Natural killer cell (primary cell): ENCODE results near the gene CDCA4. TPM values are rescaled to one million over a fixed set of nuclear protein-coding genes. Genes with fewer than 3 reads are reported as not detected.
A peak's percentile ranks its signal among the peaks of the same experiment; 100 is the strongest.

Source experiments
- ATAC-seq, 3 donors: fragments of 150-1000 bp in 2 of 3; fragments of 200-7000 bp in 1 of 3; cut with Tn5 transposase; 1 replicate in 1 of 3; 2 replicates in 2 of 3; pipeline ENCODE4 v1.10.0; 2021; ENCODE audit warnings: mild to moderate bottlenecking in 2 of 3, moderate library complexity in 2 of 3
- DNase-seq, 2 donors: peaks; one replicate each; pipeline versions ENCODE4 v3.0.0 to v3.0.0-alpha.2; 2013 to 2021; ENCODE audit warnings: mixed read lengths in 1 of 2
- H3K27ac ChIP-seq: one replicate; pipeline ENCODE4 v1.5.1; 2013; ENCODE audit warnings: mild to moderate bottlenecking, low read length
- H3K27me3 ChIP-seq: one replicate; pipeline ENCODE4 v1.6.1; 2013; ENCODE audit warnings: low read length; ENCODE audit not compliant: control insufficient read depth, insufficient read depth
- H3K36me3 ChIP-seq: one replicate; pipeline ENCODE4 v1.6.1; 2013; ENCODE audit warnings: low read length; ENCODE audit not compliant: control insufficient read depth, insufficient read depth
- H3K4me1 ChIP-seq: one replicate; pipeline ENCODE4 v1.6.1; 2013; ENCODE audit warnings: low read length; ENCODE audit not compliant: control insufficient read depth, insufficient read depth
- H3K4me3 ChIP-seq: one replicate; pipeline ENCODE4 v1.5.1; 2013; ENCODE audit warnings: low read length
- H3K9me3 ChIP-seq: one replicate; pipeline ENCODE4 v1.6.1; 2013; ENCODE audit warnings: low read length; ENCODE audit not compliant: control insufficient read depth, insufficient read depth
- H3K27ac Mint-ChIP-seq, 2 donors: one replicate each; pipeline ENCODE4 v1.8.0; 2022; ENCODE audit warnings: mild to moderate bottlenecking in 2 of 2, mixed read lengths in 2 of 2, moderate library complexity in 1 of 2
- H3K27me3 Mint-ChIP-seq, 2 donors: one replicate each; pipeline ENCODE4 v1.8.0; 2022; ENCODE audit warnings: low read depth in 2 of 2, mixed read lengths in 2 of 2
- H3K36me3 Mint-ChIP-seq: one replicate; pipeline ENCODE4 v1.8.0; 2022; ENCODE audit warnings: mixed read lengths
- H3K4me1 Mint-ChIP-seq, 2 donors: one replicate each; pipeline ENCODE4 v1.8.0; 2022; ENCODE audit warnings: mixed read lengths in 2 of 2
- H3K4me3 Mint-ChIP-seq: one replicate; pipeline ENCODE4 v1.8.0; 2022; ENCODE audit warnings: mild to moderate bottlenecking, moderate library complexity, mixed read lengths
- H3K9me3 Mint-ChIP-seq, 2 donors: one replicate each; pipeline ENCODE4 v1.8.0; 2022; ENCODE audit warnings: mixed read lengths in 2 of 2
- CTCF ChIP-seq: fragments of 200-600 bp; IDR thresholded peaks from one replicate; pipeline ENCODE4 v1.8.0; 2022; ENCODE audit warnings: antibody characterized with exemption
- WGBS: methylation state at CpG from one replicate; pipeline ENCODE4 v1.1.7; 2013; ENCODE audit warnings: missing lambda C conversion rate; ENCODE audit not compliant: insufficient coverage; 5-methylcytosine and 5-hydroxymethylcytosine counted together
- intact Hi-C: fragments of 100-400 bp; cut with micrococcal nuclease; formaldehyde crosslinking; loops from one replicate; pipeline ENCODE4 v1.14.2; 2022
- total RNA-seq, 4 donors: library from RNA; stranded (reverse); fragments of 120-200 nt in 1 of 4; gene quantifications; one replicate each; pipeline versions ENCODE4 v1.2.3 to v1.2.4, GENCODE V29; 2013 to 2022

The CDCA4 gene
- total RNA-seq, 3 donors from 2014 or later (not counting 1 experiment from before 2014, with no cell fraction given), result 10.3 to 20.7 (median 16.6) TPM

- Mint-ChIP-seq H3K9me3 (no peaks in the 10 kb centered on the region), H3K27me3 (peaks cover 8 to 22% of the 10 kb centered on the region in 2 donors), H3K36me3 (no peaks in the 10 kb centered on the region), H3K4me1 (peaks cover 11 to 24% of the 10 kb centered on the region in 2 donors), H3K4me3 (no peak overlapping the region), H3K27ac (peak overlapping the region in 1 of 2 donors; percentile 35)
- Histone ChIP-seq H3K27ac (no peak overlapping the region), H3K4me1 (peaks cover 15% of the 10 kb centered on the region), H3K27me3 (peaks cover 15% of the 10 kb centered on the region), H3K36me3 (no peaks in the 10 kb centered on the region), H3K4me3 (no peak overlapping the region), H3K9me3 (no peaks in the 10 kb centered on the region)
- ATAC-seq (peak in 1 of 3 donors; percentile 12), DNase-seq (peak in 1 of 2 donors; percentile 49)
- intact Hi-C loops, result loop anchor here (1.0 to 10.0 kb wide), 2 partner anchors 70 to 379 kb away; no protein-coding TSS in a partner anchor
- WGBS, result 51% methylated on average over 21 of the region's 21 CpGs
- TF ChIP-seq CTCF, result no peak
Observed at GRCh38 chr14:104975481-104976197, 45.2 kb downstream of the CDCA4 start.

GRCh38 chr14:104974665-104975390 lies 46.1 kb downstream of the CDCA4 start:
- DNase-seq (no peak), ATAC-seq (no peak)
- Histone ChIP-seq H3K9me3 (no peaks in the 10 kb centered on the region), H3K27ac (no peak overlapping the region), H3K27me3 (peaks cover 15% of the 10 kb centered on the region), H3K4me1 (peaks cover 15% of the 10 kb centered on the region), H3K4me3 (no peak overlapping the region), H3K36me3 (no peaks in the 10 kb centered on the region)
- Mint-ChIP-seq H3K27ac (no peak overlapping the region), H3K27me3 (peaks cover 8 to 22% of the 10 kb centered on the region in 2 donors), H3K4me3 (no peak overlapping the region), H3K36me3 (no peaks in the 10 kb centered on the region), H3K4me1 (peaks cover 11 to 24% of the 10 kb centered on the region in 2 donors), H3K9me3 (no peaks in the 10 kb centered on the region)
- WGBS, result 94% methylated on average over 13 of the region's 14 CpGs
- no peak for TF ChIP-seq CTCF
- intact Hi-C loops, result loop anchor here (10.0 kb wide), 1 partner anchor 380 kb away; no protein-coding TSS in a partner anchor

GRCh38 chr14:104974146-104974541 lies 46.7 kb downstream of the CDCA4 start:
- peaks cover 11 to 24% of the 10 kb centered on the region in 2 donors for H3K4me1 Mint-ChIP-seq

More at GRCh38 chr14:104974146-104974541, 46.7 kb downstream of the CDCA4 start:
- intact Hi-C loops, result loop anchor here (10.0 kb wide), 1 partner anchor 381 kb away; no protein-coding TSS in a partner anchor
- H3K4me1 ChIP-seq, result peaks cover 15% of the 10 kb centered on the region
- no peak overlapping the region for H3K27ac ChIP-seq
- peaks cover 15% of the 10 kb centered on the region for H3K27me3 ChIP-seq
- no peak overlapping the region for H3K4me3 Mint-ChIP-seq
- 88% methylated on average over 13 of the region's 13 CpGs for whole genome bisulfite sequencing
- H3K36me3 ChIP-seq, result no peaks in the 10 kb centered on the region
- no peaks in the 10 kb centered on the region for H3K9me3 Mint-ChIP-seq
- no peaks in the 10 kb centered on the region for H3K36me3 Mint-ChIP-seq
- no peak overlapping the region for H3K27ac Mint-ChIP-seq
- DNase-seq (no peak), ATAC-seq (no peak)
- no peak overlapping the region for H3K4me3 ChIP-seq
- no peaks in the 10 kb centered on the region for H3K9me3 ChIP-seq
- H3K27me3 Mint-ChIP-seq, result peaks cover 8 to 19% of the 10 kb centered on the region in 2 donors
- no peak for TF ChIP-seq CTCF
